ENCODE results near the gene ATRIP. TPM values are rescaled to one million over a fixed set of nuclear protein-coding genes. Genes with fewer than 3 reads are reported as not detected.

Gene ATRIP
- total and polyA plus RNA-seq, 2 experiments from 2014 or later: 4.2 to 8.4 TPM

- 90 to 95% methylated on average over 8 of the region's 8 CpGs for WGBS, 2 experiments (ENCODE audit: low coverage in 1 of 2, low lambda C conversion rate in 2 of 2, missing lambda C conversion rate in 2 of 2)
- Histone ChIP-seq H3K27me3 (replicated peaks; ENCODE audit: insufficient read depth) (no peaks in the 10 kb centered on the region), H3K4me3 (no peak overlapping the region), H3K79me2 (ENCODE audit: insufficient read depth) (no peaks in the 10 kb centered on the region), H3K9me3 (ENCODE audit: low read depth) (no peaks in the 10 kb centered on the region), H3K4me1 (ENCODE audit: insufficient read depth) (no peaks in the 10 kb centered on the region), H3K27ac (no peak overlapping the region), H4K20me1 (ENCODE audit: insufficient read depth) (no peaks in the 10 kb centered on the region), H2AFZ (no peak overlapping the region), H3F3A (ENCODE audit: insufficient read depth) (no peaks in the 10 kb centered on the region), H3K9me2 (ENCODE audit: insufficient read depth) (no peaks in the 10 kb centered on the region), H3K36me3 (ENCODE audit: low read depth) (no peaks in the 10 kb centered on the region), H3K9ac (no peak overlapping the region), H3K4me2 (ENCODE audit: unreplicated experiment) (no peak overlapping the region)
- in situ Hi-C loops (cut with MboI): no loop called here
- no peak for DNase-seq
- no peak for TF ChIP-seq EZH2 (IDR thresholded peaks at IDR 0.05; ENCODE audit: insufficient read depth, poor library complexity, severe bottlenecking)
- TF ChIP-seq EZH2phosphoT487 (IDR thresholded peaks at IDR 0.05; ENCODE audit: insufficient read depth, low read depth): no peak
Observed at GRCh38 chr3:48514431-48515227, 68.1 kb downstream of the ATRIP start.

Other genes starting within 250 kb of the ATRIP start
- not detected in 2 replicates for gene CAMP, start 223.2 kb upstream of the ATRIP start, total RNA-seq (2014; rRNA removed; shearing (Covaris generic))
- gene CAMP, start 223.2 kb upstream of the ATRIP start, polyA plus RNA-seq (2016; fragmentation: Nextera tagmentation; extraction: Ambion mirVana): not detected in 2 replicates
- gene ZNF589, start 205.6 kb upstream of the ATRIP start, total RNA-seq (2014; rRNA removed; shearing (Covaris generic)): 1.9 and 2.3 TPM in 2 replicates
- gene ZNF589, start 205.6 kb upstream of the ATRIP start, polyA plus RNA-seq (2016; fragmentation: Nextera tagmentation; extraction: Ambion mirVana): 2.2 and 2.4 TPM in 2 replicates
- gene NME6, start 145.4 kb upstream of the ATRIP start, total RNA-seq (2014; rRNA removed; shearing (Covaris generic)): 24.3 and 33.3 TPM in 2 replicates
- 28.9 and 30.2 TPM in 2 replicates for gene NME6, start 145.4 kb upstream of the ATRIP start, polyA plus RNA-seq (2016; fragmentation: Nextera tagmentation; extraction: Ambion mirVana)
- gene SPINK8, start 113.1 kb upstream of the ATRIP start, total RNA-seq (2014; rRNA removed; shearing (Covaris generic)): not detected in 2 replicates
- gene SPINK8, start 113.1 kb upstream of the ATRIP start, polyA plus RNA-seq (2016; fragmentation: Nextera tagmentation; extraction: Ambion mirVana): not detected in 2 replicates
- gene FBXW12, start 74.5 kb upstream of the ATRIP start, total RNA-seq (2014; rRNA removed; shearing (Covaris generic)): not detected in 2 replicates
- not detected in 2 replicates for gene FBXW12, start 74.5 kb upstream of the ATRIP start, polyA plus RNA-seq (2016; fragmentation: Nextera tagmentation; extraction: Ambion mirVana)
- 5.5 and 8.0 TPM in 2 replicates for gene PLXNB1, start 16.7 kb upstream of the ATRIP start, total RNA-seq (2014; rRNA removed; shearing (Covaris generic))
- gene PLXNB1, start 16.7 kb upstream of the ATRIP start, polyA plus RNA-seq (2016; fragmentation: Nextera tagmentation; extraction: Ambion mirVana): 3.3 and 4.9 TPM in 2 replicates
- gene CCDC51, start 6.6 kb upstream of the ATRIP start, total RNA-seq (2014; rRNA removed; shearing (Covaris generic)): 10.1 and 10.6 TPM in 2 replicates
- gene CCDC51, start 6.6 kb upstream of the ATRIP start, polyA plus RNA-seq (2016; fragmentation: Nextera tagmentation; extraction: Ambion mirVana): 14.0 and 14.9 TPM in 2 replicates
- gene TMA7, start 6.5 kb upstream of the ATRIP start, total RNA-seq (2014; rRNA removed; shearing (Covaris generic)): 150 and 244 TPM in 2 replicates
- 535 and 552 TPM in 2 replicates for gene TMA7, start 6.5 kb upstream of the ATRIP start, polyA plus RNA-seq (2016; fragmentation: Nextera tagmentation; extraction: Ambion mirVana)
- 153 and 154 TPM in 2 replicates for gene SHISA5, start 57.4 kb downstream of the ATRIP start, total RNA-seq (2014; rRNA removed; shearing (Covaris generic))
- 215 and 223 TPM in 2 replicates for gene SHISA5, start 57.4 kb downstream of the ATRIP start, polyA plus RNA-seq (2016; fragmentation: Nextera tagmentation; extraction: Ambion mirVana)
- gene PFKFB4, start 110.1 kb downstream of the ATRIP start, total RNA-seq (2014; rRNA removed; shearing (Covaris generic)): 12.6 and 15.3 TPM in 2 replicates
- 10.1 and 12.1 TPM in 2 replicates for gene PFKFB4, start 110.1 kb downstream of the ATRIP start, polyA plus RNA-seq (2016; fragmentation: Nextera tagmentation; extraction: Ambion mirVana)
- 0.25 and 0.86 TPM in 2 replicates for gene UCN2, start 117.0 kb downstream of the ATRIP start, total RNA-seq (2014; rRNA removed; shearing (Covaris generic))
- gene UCN2, start 117.0 kb downstream of the ATRIP start, polyA plus RNA-seq (2016; fragmentation: Nextera tagmentation; extraction: Ambion mirVana): 0.25 and 0.45 TPM in 2 replicates
- 27.9 and 33.6 TPM in 2 replicates for gene COL7A1, start 148.6 kb downstream of the ATRIP start, total RNA-seq (2014; rRNA removed; shearing (Covaris generic))
- gene COL7A1, start 148.6 kb downstream of the ATRIP start, polyA plus RNA-seq (2016; fragmentation: Nextera tagmentation; extraction: Ambion mirVana): 11.2 and 11.9 TPM in 2 replicates
- 285 and 490 TPM in 2 replicates for gene UQCRC1, start 162.9 kb downstream of the ATRIP start, total RNA-seq (2014; rRNA removed; shearing (Covaris generic))
- 252 and 279 TPM in 2 replicates for gene UQCRC1, start 162.9 kb downstream of the ATRIP start, polyA plus RNA-seq (2016; fragmentation: Nextera tagmentation; extraction: Ambion mirVana)
- not detected in 2 replicates for gene TMEM89, start 175.0 kb downstream of the ATRIP start, total RNA-seq (2014; rRNA removed; shearing (Covaris generic))
- not detected in 2 replicates for gene TMEM89, start 175.0 kb downstream of the ATRIP start, polyA plus RNA-seq (2016; fragmentation: Nextera tagmentation; extraction: Ambion mirVana)
- gene SLC26A6, start 188.7 kb downstream of the ATRIP start, total RNA-seq (2014; rRNA removed; shearing (Covaris generic)): 21.1 and 28.3 TPM in 2 replicates
- 11.2 and 13.4 TPM in 2 replicates for gene SLC26A6, start 188.7 kb downstream of the ATRIP start, polyA plus RNA-seq (2016; fragmentation: Nextera tagmentation; extraction: Ambion mirVana)
- gene CELSR3, start 216.1 kb downstream of the ATRIP start, total RNA-seq (2014; rRNA removed; shearing (Covaris generic)): 1.4 TPM in 2 replicates
- 0.30 and 0.40 TPM in 2 replicates for gene CELSR3, start 216.1 kb downstream of the ATRIP start, polyA plus RNA-seq (2016; fragmentation: Nextera tagmentation; extraction: Ambion mirVana)
- 32.5 and 39.3 TPM in 2 replicates for gene NCKIPSD, start 239.2 kb downstream of the ATRIP start, total RNA-seq (2014; rRNA removed; shearing (Covaris generic))
- gene NCKIPSD, start 239.2 kb downstream of the ATRIP start, polyA plus RNA-seq (2016; fragmentation: Nextera tagmentation; extraction: Ambion mirVana): 20.6 and 21.7 TPM in 2 replicates